ENCODE results near the gene FAM83E. TPM values are rescaled to one million over a fixed set of nuclear protein-coding genes. Genes with fewer than 3 reads are reported as not detected.

Gene FAM83E
- total RNA-seq, 2 experiments from 2014 or later: 3.0 to 3.7 TPM

DNA sequence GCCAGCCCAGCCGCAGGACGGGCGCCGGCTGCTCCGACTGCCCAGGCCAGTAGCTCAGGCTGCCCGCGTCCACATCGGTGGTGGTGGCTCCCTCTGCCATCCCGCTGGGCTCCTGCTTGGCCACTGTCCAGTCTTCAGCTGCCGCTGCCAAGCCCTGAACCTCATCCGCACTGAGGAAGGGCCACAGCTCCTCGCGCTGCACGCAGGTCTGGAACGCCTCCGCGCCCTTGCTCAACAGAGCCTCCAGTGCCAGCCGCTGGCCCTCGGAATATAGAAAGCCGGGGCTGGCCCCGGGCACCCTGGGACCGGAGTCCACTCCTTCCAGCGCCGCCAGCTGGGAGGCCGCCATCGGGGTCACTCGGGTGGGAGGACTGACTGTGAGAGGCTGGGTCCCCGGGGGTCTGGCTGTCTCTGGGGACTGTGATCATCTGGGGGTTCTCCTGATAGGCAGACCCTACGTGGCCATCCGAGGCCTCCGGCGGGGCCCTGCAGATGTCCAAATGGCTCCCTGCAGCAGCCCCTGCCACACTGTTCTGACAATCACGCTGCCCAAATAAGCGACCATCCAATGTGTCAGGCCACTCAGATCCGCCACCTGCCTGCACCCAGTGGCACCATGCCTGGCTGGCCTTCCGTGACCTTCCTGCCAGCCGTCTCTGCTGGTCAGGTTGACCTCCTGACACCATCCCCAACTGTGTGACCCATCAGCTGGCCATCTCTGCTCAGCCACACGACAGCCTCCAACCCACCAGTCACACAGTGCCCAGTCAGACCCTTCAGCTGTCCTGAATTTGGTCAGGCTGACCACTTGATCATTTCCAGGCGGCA is 1.6 kb downstream of the FAM83E start:
- H3K4me1 ChIP-seq (ENCODE audit: insufficient read depth, low read length, poor library complexity, severe bottlenecking): peaks cover 42% of the 10 kb centered on the region
- no peak for DNase-seq (ENCODE audit: low spot score)
- no peak for TF ChIP-seq EZH2phosphoT487 (IDR thresholded peaks at IDR 0.05; ENCODE audit: borderline replicate concordance, low read depth, low read length)
- TF ChIP-seq, protein P1, sequence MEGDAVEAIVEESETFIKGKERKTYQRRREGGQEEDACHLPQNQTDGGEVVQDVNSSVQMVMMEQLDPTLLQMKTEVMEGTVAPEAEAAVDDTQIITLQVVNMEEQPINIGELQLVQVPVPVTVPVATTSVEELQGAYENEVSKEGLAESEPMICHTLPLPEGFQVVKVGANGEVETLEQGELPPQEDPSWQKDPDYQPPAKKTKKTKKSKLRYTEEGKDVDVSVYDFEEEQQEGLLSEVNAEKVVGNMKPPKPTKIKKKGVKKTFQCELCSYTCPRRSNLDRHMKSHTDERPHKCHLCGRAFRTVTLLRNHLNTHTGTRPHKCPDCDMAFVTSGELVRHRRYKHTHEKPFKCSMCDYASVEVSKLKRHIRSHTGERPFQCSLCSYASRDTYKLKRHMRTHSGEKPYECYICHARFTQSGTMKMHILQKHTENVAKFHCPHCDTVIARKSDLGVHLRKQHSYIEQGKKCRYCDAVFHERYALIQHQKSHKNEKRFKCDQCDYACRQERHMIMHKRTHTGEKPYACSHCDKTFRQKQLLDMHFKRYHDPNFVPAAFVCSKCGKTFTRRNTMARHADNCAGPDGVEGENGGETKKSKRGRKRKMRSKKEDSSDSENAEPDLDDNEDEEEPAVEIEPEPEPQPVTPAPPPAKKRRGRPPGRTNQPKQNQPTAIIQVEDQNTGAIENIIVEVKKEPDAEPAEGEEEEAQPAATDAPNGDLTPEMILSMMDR (conservative IDR thresholded peaks at IDR 0.05; ENCODE audit: low read length): no peak
- no peak overlapping the region for H3K27ac ChIP-seq (ENCODE audit: low read depth, low read length, poor library complexity, severe bottlenecking)
- H2AFZ ChIP-seq (ENCODE audit: low read length): no peak overlapping the region
- H3K4me2 ChIP-seq (ENCODE audit: low read length): no peak overlapping the region
- H3K9me2 ChIP-seq (ENCODE audit: insufficient read depth, low read length): no peaks in the 10 kb centered on the region
- POLR2A ChIA-PET: no interaction called here
- peaks cover 78% of the 10 kb centered on the region for H3K36me3 ChIP-seq (ENCODE audit: insufficient read depth, low read length)
- intact Hi-C loops (cut with micrococcal nuclease; ENCODE audit: unreplicated experiment): no loop called here
- peaks cover 23% of the 10 kb centered on the region for H4K20me1 ChIP-seq (ENCODE audit: insufficient read depth, low read length)
- CTCF ChIA-PET (ENCODE audit: unreplicated experiment): no interaction called here
- no peak overlapping the region for H3K4me3 ChIP-seq (ENCODE audit: low read depth, low read length, poor library complexity, severe bottlenecking)
- no peaks in the 10 kb centered on the region for H3K9me3 ChIP-seq (ENCODE audit: low read length)
- no TSS peak for BruUV-seq (replicated peaks)
- H3K79me2 ChIP-seq (ENCODE audit: insufficient read depth, low read depth, low read length): peaks cover 24% of the 10 kb centered on the region

DNA sequence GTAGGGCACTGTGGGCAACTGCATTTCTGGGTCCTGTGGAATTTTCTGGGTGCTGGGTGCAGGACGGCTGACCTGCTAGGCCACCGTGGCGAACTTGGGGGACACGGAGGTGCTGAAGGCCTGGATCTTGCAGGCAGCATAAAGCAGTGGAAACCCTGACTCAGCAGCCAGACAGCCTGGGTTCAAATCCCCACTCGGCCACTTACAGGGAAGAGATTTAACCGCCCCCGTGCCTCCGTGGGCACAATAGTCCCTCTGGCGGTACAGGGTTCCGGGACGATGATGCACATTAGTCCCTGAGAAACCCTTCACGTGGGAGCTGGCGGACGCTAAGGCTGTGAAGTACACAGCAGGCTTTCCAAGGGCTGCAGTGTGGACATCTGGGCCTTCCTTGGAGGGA is 3.0 kb downstream of the FAM83E start:
- TF ChIP-seq, protein P1 (conservative IDR thresholded peaks at IDR 0.05; ENCODE audit: low read length): no peak
- TF ChIP-seq EZH2phosphoT487 (IDR thresholded peaks at IDR 0.05; ENCODE audit: borderline replicate concordance, low read depth, low read length): no peak
- Histone ChIP-seq H3K4me1 (ENCODE audit: insufficient read depth, low read length, poor library complexity, severe bottlenecking) (peaks cover 31% of the 10 kb centered on the region), H2AFZ (ENCODE audit: low read length) (no peak overlapping the region), H3K9me2 (ENCODE audit: insufficient read depth, low read length) (no peaks in the 10 kb centered on the region), H3K4me2 (ENCODE audit: low read length) (no peak overlapping the region), H3K27ac (ENCODE audit: low read depth, low read length, poor library complexity, severe bottlenecking) (no peak overlapping the region), H3K4me3 (ENCODE audit: low read depth, low read length, poor library complexity, severe bottlenecking) (no peak overlapping the region), H3K9me3 (ENCODE audit: low read length) (no peaks in the 10 kb centered on the region), H4K20me1 (ENCODE audit: insufficient read depth, low read length) (peaks cover 9% of the 10 kb centered on the region; the same call in 1 of the 2 replicates), H3K36me3 (ENCODE audit: insufficient read depth, low read length) (peaks cover 74% of the 10 kb centered on the region), H3K79me2 (ENCODE audit: insufficient read depth, low read depth, low read length) (peaks cover 10% of the 10 kb centered on the region)
- ChIA-PET CTCF (ENCODE audit: unreplicated experiment) (no interaction called here), POLR2A (no interaction called here)
- DNase-seq (ENCODE audit: low spot score): no peak
- intact Hi-C loops (cut with micrococcal nuclease; ENCODE audit: unreplicated experiment): no loop called here
- BruUV-seq (replicated peaks): no TSS peak

DNA sequence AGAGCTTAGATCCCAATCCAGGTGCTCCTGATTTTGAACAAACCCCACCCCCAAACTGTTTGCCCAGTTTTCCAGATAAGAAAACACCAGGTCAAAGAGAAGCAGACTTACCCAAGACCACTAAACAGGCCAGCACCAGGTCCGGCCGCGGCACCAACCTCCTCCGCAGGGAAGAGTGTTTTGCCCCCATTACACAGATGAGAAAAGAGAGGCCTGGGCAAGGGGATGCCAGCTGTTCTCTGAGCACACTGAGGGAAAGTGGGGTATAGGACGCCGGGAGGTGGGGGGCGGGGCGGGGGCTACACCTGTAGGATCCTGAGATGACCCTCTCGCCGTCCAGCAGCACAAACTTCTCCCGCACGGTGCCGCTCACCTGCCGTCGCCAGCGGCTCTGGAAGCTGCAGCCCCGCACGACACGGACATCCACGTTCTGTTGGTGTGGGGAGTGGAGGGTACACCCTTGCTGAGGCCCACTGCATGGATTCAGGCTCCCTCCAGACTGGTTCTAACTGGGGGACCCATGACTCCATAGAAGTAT is 5.2 kb downstream of the FAM83E start:
- POLR2A ChIA-PET: no interaction called here
- Histone ChIP-seq H3K79me2 (ENCODE audit: insufficient read depth, low read depth, low read length) (no peaks in the 10 kb centered on the region), H4K20me1 (ENCODE audit: insufficient read depth, low read length) (no peaks in the 10 kb centered on the region), H3K4me1 (ENCODE audit: insufficient read depth, low read length, poor library complexity, severe bottlenecking) (peaks cover 9% of the 10 kb centered on the region), H3K4me2 (ENCODE audit: low read length) (no peak overlapping the region), H3K36me3 (ENCODE audit: insufficient read depth, low read length) (peaks cover 60% of the 10 kb centered on the region), H3K9me2 (ENCODE audit: insufficient read depth, low read length) (no peaks in the 10 kb centered on the region), H3K9me3 (ENCODE audit: low read length) (no peaks in the 10 kb centered on the region), H3K4me3 (ENCODE audit: low read depth, low read length, poor library complexity, severe bottlenecking) (no peak overlapping the region), H2AFZ (ENCODE audit: low read length) (no peak overlapping the region), H3K27ac (ENCODE audit: low read depth, low read length, poor library complexity, severe bottlenecking) (no peak overlapping the region)
- CTCF ChIA-PET (ENCODE audit: unreplicated experiment): interaction anchor here (0.6 kb wide), 1 partner anchor 35 kb away, joined by 4 read pairs; no protein-coding TSS in a partner anchor
- intact Hi-C loops (cut with micrococcal nuclease; ENCODE audit: unreplicated experiment): no loop called here
- no peak for DNase-seq (ENCODE audit: low spot score)
- TF ChIP-seq, protein P1 (conservative IDR thresholded peaks at IDR 0.05; ENCODE audit: low read length): no peak
- no peak for TF ChIP-seq EZH2phosphoT487 (IDR thresholded peaks at IDR 0.05; ENCODE audit: borderline replicate concordance, low read depth, low read length)
- BruUV-seq (replicated peaks): no TSS peak

Data from OCI-LY7 (cell line).